HG03558 (cell line): ENCODE measurements around the gene PDP2.
"Not testable (repeated sequence)": the region's sequence is repeated elsewhere in the genome, so short reads cannot be mapped to it uniquely, and the experiment has no call there.

Source experiments
- ATAC-seq: cut with Tn5 transposase; IDR thresholded peaks from one replicate; pipeline ENCODE4 v1.9.1; 2021; ENCODE audit warnings: moderate number of reproducible peaks; ENCODE audit not compliant: unreplicated experiment; ENCODE audit errors: extremely low read depth

The PDP2 gene

GRCh38 chr16:66882702-66883101 is 2.4 kb downstream of the PDP2 start:
- no peak for ATAC-seq

GRCh38 chr16:66885491-66885890 is 5.2 kb downstream of the PDP2 start:
- no peak for ATAC-seq

- no peak for ATAC-seq
These were observed 6.0 kb downstream of the PDP2 start for GRCh38 chr16:66886321-66886720.

- no peak for ATAC-seq
These were observed 6.6 kb downstream of the PDP2 start for GRCh38 chr16:66886914-66887313.

- ATAC-seq, result no peak
These were observed 8.6 kb downstream of the PDP2 start for GRCh38 chr16:66888647-66889615.

- ATAC-seq, result no peak
These were observed 9.3 kb downstream of the PDP2 start for GRCh38 chr16:66889622-66890021.

- no peak for ATAC-seq
These were observed 10.5 kb downstream of the PDP2 start for GRCh38 chr16:66890799-66891198.

GRCh38 chr16:66891360-66891759 is 11.0 kb downstream of the PDP2 start:
- ATAC-seq, result no peak

- ATAC-seq, result no peak
These were observed 11.5 kb downstream of the PDP2 start for GRCh38 chr16:66891797-66892196.

- ATAC-seq, result no peak
These were observed 13.7 kb downstream of the PDP2 start for GRCh38 chr16:66894055-66894454.

GRCh38 chr16:66894948-66895688 is 14.8 kb downstream of the PDP2 start:
- no peak for ATAC-seq

GRCh38 chr16:66895689-66895979 is 15.3 kb downstream of the PDP2 start:
- no peak for ATAC-seq

- no peak for ATAC-seq
These were observed 15.7 kb downstream of the PDP2 start for GRCh38 chr16:66895999-66896398.

GRCh38 chr16:66896682-66897081 is 16.4 kb downstream of the PDP2 start:
- ATAC-seq, result not testable (repeated sequence)

GRCh38 chr16:66898207-66898606 is 17.9 kb downstream of the PDP2 start:
- no peak for ATAC-seq

- ATAC-seq, result no peak
These were observed 18.6 kb downstream of the PDP2 start for GRCh38 chr16:66898933-66899309.

- no peak for ATAC-seq
These were observed 19.1 kb downstream of the PDP2 start for GRCh38 chr16:66899310-66899944.

- ATAC-seq, result no peak
These were observed 19.8 kb downstream of the PDP2 start for GRCh38 chr16:66899945-66900710.

- ATAC-seq, result no peak
These were observed 20.6 kb downstream of the PDP2 start for GRCh38 chr16:66900721-66901441.

GRCh38 chr16:66901626-66902025 is 21.3 kb downstream of the PDP2 start:
- no peak for ATAC-seq
